NCI-H2196 (cell line): ENCODE results near the gene ANKMY2.

Experiments
- DNase-seq: peaks from one replicate; lab custom pipeline; 2025; ENCODE audit not compliant: unreplicated experiment; lab: John Stamatoyannopoulos, UW

ANKMY2 gene

DNA sequence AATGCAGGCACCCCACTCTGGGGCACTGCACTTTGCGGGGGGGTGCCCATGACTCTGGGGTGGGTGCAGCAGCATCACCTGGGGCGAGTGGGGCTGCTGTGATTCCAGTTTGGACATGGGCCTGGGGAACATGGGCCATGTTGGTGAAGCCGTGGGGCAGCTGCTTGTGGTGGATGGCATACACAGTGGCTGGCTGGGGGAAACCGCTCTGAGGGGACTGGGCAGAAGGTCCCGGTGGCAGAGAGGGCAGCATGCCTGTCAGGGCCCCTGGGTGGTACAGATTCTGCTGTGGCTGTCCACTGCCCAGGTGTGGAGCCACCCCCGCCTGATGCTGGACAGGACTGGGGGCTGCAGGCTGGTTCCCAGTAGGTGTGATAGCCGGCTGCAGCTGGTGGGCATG lies 61.7 kb downstream of the ANKMY2 start:
- DNase-seq = no peak

DNA sequence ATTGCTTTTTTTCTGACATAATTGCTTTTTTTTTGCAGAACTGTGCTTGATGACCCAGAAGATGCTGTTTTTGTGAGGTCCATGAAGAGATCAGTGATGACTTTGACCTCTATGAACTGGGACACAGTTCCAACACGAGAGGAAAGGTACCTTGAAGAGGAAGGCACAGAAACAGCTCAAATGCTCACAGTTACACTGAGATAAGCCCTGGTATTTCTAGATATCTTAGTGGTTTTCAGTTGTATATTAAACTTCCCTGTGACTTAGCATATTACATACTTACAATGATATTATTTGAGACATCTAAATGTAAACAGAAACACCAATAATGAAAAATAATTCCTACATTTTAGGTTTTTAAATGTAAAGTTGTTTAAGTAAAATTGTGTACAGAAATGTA lies 64.3 kb downstream of the ANKMY2 start:
- DNase-seq = no peak

DNA sequence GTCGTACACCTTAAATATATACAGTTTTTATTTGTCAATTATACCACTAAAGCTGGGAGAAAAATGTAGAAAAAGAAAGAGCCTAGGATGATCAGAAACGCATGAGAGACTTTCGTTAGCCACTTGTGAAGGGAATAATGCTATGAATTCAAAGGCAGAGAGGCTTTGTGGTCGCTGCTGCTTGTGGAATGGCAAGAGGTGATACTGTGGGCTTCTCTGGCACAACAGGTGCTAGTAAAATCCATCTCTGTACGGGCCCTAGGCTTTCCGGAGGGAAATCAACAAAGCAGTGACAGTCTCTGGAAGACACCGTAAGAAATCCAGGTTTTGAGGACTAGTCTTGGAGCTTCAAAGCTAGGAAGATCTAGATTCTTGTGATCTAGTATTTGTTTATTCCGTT lies 66.3 kb downstream of the ANKMY2 start:
- no peak for DNase-seq

DNA sequence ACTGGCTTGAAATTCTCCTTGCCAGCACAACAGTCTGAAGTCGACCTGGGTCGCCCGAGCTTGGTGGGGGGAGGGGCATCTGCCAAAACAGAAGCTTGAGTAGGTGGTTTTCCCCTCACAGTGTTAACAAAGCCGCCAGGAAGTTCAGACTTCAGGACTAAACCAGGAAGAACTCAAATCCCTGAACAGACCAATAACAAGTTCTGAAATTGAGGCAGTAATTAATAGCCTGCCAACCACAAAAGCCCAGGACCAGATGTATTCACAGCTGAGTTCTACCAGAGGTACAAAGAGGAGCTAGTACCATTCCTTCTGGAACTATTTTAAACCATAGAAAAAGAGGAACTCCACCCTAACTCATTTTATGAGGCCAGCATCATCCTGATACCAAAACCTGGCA lies 73.6 kb downstream of the ANKMY2 start:
- no peak for DNase-seq

DNA sequence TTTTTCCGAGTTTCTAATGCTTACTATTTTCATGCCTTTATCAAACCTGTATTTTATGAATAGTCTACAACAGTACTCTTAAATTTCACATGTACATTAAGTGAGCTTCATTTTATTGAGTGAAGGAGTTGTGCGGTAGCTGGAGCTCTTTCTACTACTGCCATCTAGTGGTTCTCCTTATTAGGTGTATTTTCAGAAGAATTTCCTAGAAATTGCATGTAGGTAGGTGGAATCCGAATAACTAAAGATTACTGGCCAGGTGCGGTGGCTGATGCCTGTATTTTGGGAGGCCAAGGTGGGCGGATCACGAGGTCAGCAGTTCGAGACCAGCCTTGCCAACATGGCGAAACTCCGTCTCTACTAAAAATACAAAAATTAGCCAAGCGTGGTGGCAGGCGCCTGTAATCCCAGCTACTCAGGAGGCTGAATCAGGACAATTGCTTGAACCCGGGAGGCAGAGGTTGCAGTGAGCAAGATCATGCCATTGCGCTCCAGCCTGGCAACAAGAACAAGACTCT lies 80.6 kb downstream of the ANKMY2 start:
- DNase-seq = peak; percentile 59

DNA sequence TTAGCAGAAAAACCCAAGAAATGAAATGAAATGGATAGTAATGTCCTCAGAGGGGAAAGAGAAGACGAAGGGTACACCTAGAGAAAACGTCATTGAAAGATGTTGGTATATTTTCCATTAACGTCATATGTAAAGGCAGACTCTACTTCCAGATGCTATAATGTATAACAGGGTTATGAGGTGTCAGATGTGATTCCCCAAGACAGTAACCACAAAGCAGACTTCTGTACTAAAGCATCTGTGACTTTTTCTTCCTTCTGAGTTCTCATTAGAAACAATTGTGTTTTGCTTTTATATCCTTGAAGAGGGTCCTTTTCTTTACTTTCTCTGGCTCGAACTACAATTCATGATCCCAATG lies 81.6 kb downstream of the ANKMY2 start:
- DNase-seq = no peak

DNA sequence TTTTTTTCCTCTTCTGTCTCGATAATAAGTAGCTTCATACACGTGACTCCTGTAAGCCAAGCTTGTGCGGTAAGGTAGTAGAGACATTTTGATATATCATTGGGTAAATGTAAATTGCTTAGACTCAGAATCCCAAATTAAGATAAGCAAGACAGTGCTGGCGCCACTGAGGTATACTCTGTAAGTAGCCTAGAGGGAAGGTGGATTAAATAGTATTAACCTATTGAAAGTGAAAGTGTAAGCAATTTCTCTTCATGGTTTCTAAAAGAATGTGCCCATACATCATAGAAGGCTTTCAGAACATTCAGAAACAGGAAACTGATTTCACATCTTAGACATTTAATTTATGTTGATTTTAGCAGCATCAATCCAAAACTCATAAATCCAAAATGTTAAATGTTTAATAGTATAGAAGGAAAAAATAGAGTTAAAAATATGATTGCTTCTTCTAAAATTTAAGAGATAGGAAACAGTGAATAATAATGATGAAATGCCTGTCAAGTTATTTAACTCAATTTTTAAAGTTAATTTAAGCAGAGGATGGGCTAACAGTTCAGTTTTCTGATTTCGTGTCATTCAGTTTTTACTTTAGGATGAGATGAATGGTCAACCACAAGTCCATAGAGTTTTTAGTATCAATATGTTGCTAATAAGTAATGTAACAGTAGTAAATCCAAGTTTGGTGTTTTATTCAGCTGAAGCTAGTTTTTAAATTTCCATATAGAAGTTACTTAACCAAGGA lies 82.1 kb downstream of the ANKMY2 start:
- no peak for DNase-seq

DNA sequence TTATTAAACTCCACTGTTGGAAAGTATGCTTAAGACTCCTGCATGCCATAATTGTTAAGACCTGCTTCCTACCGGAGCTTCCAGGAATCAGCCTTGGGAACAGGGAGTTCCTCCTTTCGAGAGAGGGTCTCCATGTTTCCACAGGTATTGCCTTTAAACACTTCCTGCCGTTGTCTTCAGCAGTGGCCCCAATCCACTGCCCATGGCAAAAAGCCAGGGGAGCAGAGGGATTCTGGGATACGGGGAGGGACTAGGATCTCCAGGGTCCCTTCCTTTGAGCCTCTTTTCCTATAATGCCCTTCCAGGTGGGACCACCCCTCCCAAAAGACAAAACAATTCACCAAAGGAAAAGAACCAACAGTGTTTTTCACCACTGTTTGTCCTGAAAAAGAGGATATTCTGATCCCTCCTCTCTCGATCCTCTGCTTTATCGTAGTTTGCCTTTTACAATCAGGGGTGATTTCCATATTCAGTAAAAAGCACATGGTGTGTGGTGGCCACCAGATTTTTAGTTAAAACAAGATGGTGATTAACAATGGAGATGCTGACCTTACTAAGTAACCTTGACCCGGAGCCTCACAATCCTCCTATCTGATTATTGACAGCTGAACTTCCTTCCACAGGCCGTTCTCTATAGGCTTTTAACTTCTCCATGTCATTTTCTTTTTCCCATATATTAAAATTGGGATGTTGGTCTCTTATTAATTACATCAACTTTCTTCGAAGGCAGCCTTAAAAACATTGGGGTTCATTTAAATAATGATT lies 82.9 kb downstream of the ANKMY2 start:
- DNase-seq = no peak

DNA sequence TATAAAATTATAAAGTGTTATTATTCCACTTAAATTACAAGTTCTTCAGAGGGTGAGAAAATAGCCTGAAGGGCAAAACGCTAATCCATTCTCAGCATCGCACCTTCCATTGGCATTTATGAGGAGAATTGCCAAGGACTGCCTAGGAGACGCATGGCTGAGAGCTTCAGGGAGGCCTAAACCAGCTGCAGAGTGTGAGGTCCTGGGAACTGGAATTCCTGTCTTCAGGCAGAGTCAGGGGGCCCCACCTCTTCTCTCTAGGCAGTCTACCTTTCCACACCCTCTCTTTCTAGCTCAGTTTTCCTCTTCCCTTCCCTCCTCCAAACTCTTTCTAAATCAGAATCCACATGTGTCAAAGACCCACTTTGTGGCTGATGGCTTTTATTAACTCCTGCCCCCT lies 83.6 kb downstream of the ANKMY2 start:
- no peak for DNase-seq

DNA sequence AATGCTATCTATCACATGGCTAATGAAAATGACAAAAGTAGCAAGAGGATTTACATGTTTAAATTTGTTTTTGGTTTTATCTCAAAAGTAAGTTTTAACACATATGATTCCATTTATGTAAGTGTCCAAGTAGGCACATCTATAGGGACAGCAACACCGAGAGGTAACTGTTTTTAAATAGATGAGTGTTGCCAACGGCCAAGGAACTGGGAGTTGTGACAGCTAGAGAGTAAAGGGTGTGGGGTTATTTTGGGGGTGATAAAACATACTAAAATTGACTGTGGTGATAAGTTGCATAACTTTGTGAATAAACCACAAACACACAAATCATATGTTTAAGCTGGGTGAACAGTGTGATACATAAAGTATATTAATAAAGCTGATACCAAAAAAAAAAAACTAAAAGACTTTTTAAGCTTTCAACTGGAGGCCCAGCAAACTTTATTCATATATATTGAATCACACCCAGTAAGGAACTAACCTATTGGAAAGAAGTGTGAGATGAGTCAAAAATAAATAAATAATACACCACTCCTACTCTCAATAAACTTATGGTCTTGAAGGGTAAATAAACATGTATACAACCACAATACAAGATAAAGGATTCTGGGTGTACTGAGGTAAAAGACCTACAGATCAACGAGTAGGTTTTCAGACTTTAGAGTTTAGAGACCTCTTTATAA lies 85.9 kb downstream of the ANKMY2 start:
- DNase-seq = no peak

DNA sequence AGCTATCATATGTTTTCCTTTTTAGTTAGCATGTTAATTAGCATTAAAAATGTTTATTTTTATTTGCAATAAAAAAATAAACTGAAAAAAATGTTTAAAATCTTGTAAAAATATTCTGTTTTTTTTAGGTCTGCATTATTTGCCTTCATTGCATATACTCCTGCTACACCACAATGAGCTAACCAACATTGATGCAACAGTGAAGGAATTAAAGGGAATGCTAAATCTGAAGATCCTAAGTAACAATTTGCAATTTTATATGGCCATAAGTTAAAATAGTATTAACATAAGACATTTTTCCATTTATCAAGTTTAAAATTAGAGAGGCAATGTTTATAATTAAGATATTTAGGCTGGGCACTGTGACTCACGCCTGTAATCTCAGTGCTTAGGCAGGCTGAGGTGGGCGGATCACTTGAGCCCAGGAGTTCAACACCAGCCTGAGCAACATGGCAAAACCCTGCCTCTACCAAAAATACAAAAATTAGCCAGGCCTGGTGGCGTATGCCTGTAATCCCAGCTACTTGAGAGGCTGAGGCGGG lies 86.7 kb downstream of the ANKMY2 start:
- DNase-seq = no peak

DNA sequence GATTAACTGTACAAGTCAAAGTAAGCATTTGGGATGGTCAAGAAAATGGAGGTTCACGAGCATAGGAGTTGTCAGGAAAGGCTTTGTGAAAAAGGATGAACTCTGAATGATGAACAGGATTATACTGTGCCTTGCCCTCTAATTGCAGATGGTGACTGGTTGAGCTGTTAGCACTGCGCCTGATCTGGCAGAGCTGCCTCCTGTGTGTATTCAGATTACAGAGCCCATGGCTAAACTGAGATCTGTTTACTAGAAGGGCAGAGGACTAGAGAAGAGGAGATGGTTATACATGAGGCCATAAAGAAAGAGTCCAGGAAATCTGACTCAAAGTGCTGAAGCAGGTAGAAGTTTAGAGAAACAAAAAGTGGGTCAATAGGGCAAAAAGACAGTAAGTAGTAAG lies 89.2 kb downstream of the ANKMY2 start:
- no peak for DNase-seq

DNA sequence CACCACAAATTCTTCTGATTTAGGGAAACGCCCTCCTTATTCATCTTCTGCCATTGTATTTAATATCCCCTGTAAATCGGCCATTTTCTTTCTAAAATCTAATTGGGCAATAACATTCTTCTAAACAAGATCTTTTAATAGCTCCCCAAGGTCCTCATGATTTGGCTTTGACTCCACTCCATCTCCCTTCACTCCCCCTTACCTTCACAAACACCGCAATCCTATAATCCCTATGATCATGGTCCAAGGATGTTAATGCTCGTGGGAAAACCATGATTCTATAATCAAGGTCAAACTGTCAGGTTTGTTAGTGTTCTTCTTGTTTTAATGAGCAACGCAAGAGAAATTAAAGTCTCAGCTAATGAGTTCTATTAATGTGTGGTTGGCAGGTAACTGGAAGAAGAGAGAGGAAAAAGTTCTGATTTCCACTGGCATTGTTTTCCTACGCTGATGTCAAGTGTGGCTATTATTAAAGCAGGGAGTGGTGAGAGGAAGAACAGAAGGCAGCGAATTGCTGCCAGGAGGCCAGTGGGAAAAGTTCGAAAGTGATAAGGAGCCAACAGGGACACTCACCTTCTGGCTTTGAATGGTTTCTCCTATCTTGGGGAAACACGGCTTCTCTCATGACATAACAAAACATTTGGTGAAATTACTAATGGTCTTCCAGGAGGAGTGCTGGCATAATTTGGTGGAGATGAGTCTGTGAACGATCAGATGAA lies 90.9 kb downstream of the ANKMY2 start:
- DNase-seq = no peak

DNA sequence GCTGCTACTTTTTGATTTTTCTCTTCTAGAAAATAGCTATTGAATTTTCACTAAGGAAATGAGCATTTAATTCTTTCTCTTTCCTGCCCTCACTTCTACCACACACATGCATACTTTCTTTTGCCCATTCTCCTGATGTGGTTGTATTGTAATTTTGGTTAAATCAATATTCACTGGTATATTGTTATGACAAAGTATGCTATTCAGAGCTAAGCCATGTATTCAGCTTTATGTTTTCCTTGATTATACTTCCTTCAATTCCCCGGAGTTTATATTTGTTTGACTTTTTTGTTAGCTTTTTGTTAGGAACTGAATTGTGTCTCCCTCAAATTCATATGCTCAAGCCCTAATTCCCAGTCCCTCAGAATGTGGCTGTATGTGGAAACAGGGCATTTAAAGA lies 94.9 kb downstream of the ANKMY2 start:
- no peak for DNase-seq
